HepG2 (cell line): ENCODE results near the gene ERV3-1. TPM values are rescaled to one million over a fixed set of nuclear protein-coding genes. Genes with fewer than 3 reads are reported as not detected.
A peak's percentile ranks its signal among the peaks of the same experiment; 100 is the strongest.

ENCODE experiments used
- CBX2 ChIP-seq, 2 experiments: fragments of 200-600 bp in 1 of 2; sonication (generic); formaldehyde crosslinking in 1 of 2; IDR thresholded peaks; 2 replicates each; pipeline versions ENCODE4 v1.7.0 to v1.8.1; 2018 to 2022; ENCODE audit warnings: low read depth in 2 of 2, low read length in 1 of 2, mild to moderate bottlenecking in 1 of 2, missing genetic modification reagents in 1 of 2
- GLMP ChIP-seq: sonication (generic); formaldehyde crosslinking; IDR thresholded peaks from 2 replicates; pipeline ENCODE4 v1.9.0; 2021; ENCODE audit warnings: missing genetic modification reagents, mild to moderate bottlenecking, borderline replicate concordance
- IKZF5 ChIP-seq: IDR thresholded peaks from 2 replicates; pipeline ENCODE4 v1.6.1; 2018; ENCODE audit warnings: missing genetic modification reagents, mild to moderate bottlenecking, missing compliant biosample characterization
- KDM1A ChIP-seq: IDR thresholded peaks from 2 replicates; pipeline ENCODE4 v1.6.1; 2016; ENCODE audit warnings: missing compliant biosample characterization
- MAF1 ChIP-seq: sonication (generic); formaldehyde crosslinking; IDR thresholded peaks from 2 replicates; pipeline ENCODE4 v1.5.0; 2020; ENCODE audit warnings: missing genetic modification reagents, borderline replicate concordance
- MAFK ChIP-seq, 2 experiments: IDR thresholded peaks in 1 of 2; conservative IDR thresholded peaks in 1 of 2; 2 replicates each; pipeline ENCODE4 v1.6.1; 2011; ENCODE audit warnings: improper control_type of control experiment in 2 of 2, low read length in 2 of 2
- NCOA2 ChIP-seq: sonication (generic); formaldehyde crosslinking; IDR thresholded peaks from 2 replicates; pipeline ENCODE4 v1.8.0; 2022; ENCODE audit warnings: inconsistent platforms
- NFIC ChIP-seq: IDR thresholded peaks from 2 replicates; pipeline ENCODE4 v1.6.1; 2012; ENCODE audit warnings: mild to moderate bottlenecking, low read length, inconsistent platforms
- NR2F1 ChIP-seq, 2 experiments: fragments of 450-650 bp in 1 of 2; formaldehyde crosslinking in 1 of 2; IDR thresholded peaks; 2 replicates each; pipeline versions ENCODE4 v1.5.0 to v1.6.1; 2016 to 2020; ENCODE audit warnings: mild to moderate bottlenecking in 1 of 2, missing compliant biosample characterization in 1 of 2, missing genetic modification reagents in 1 of 2, moderate library complexity in 1 of 2
- PLRG1 ChIP-seq: fragments of 450-650 bp; conservative IDR thresholded peaks from 2 replicates; pipeline ENCODE4 v1.6.1; 2016
- TIGD3 ChIP-seq: sonication (generic); formaldehyde crosslinking; IDR thresholded peaks from 2 replicates; pipeline ENCODE4 v1.5.1; 2020; ENCODE audit warnings: mild to moderate bottlenecking, missing genetic modification reagents, borderline replicate concordance
- YEATS2 ChIP-seq: sonication (generic); formaldehyde crosslinking; IDR thresholded peaks from 2 replicates; pipeline ENCODE4 v1.4.0; 2020; ENCODE audit warnings: missing genetic modification reagents, borderline replicate concordance
- YEATS4 ChIP-seq: sonication (generic); formaldehyde crosslinking; IDR thresholded peaks from 2 replicates; pipeline ENCODE4 v1.4.0; 2020; ENCODE audit warnings: missing genetic modification reagents, borderline replicate concordance
- ZBTB7B ChIP-seq: sonication (generic); formaldehyde crosslinking; IDR thresholded peaks from 2 replicates; pipeline ENCODE4 v1.4.0; 2020; ENCODE audit warnings: missing genetic modification reagents
- ZFP36L2 ChIP-seq: sonication (generic); formaldehyde crosslinking; IDR thresholded peaks from 2 replicates; pipeline ENCODE4 v1.4.0; 2020; ENCODE audit warnings: missing genetic modification reagents
- ZNF441 ChIP-seq: sonication (generic); formaldehyde crosslinking; IDR thresholded peaks from 2 replicates; pipeline ENCODE4 v1.7.0; 2021; ENCODE audit warnings: missing genetic modification reagents, borderline replicate concordance
- ZNF576 ChIP-seq: sonication (generic); formaldehyde crosslinking; IDR thresholded peaks from 2 replicates; pipeline ENCODE4 v1.4.0; 2020; ENCODE audit warnings: mild to moderate bottlenecking, missing genetic modification reagents
- ZNF605 ChIP-seq: sonication (generic); formaldehyde crosslinking; IDR thresholded peaks from 2 replicates; pipeline ENCODE4 v1.8.0; 2022; ENCODE audit warnings: mild to moderate bottlenecking, missing genetic modification reagents
- ZNF639 ChIP-seq: conservative IDR thresholded peaks from 2 replicates; pipeline ENCODE4 v1.6.1; 2018; ENCODE audit warnings: missing genetic modification reagents
- ZNF879 ChIP-seq: sonication (generic); formaldehyde crosslinking; IDR thresholded peaks from 2 replicates; pipeline ENCODE4 v1.8.1; 2023; ENCODE audit warnings: missing genetic modification reagents
- polyA plus RNA-seq, 8 experiments: library from polyadenylated mRNA; depleted of rRNA in 3 of 8; stranded (reverse) in 7 of 8; unstranded in 1 of 8; fragments of >200 nt; fragmentation: Illumina TruSeq in 4 of 8; extraction: Trizol in 4 of 8; gene quantifications; 2 replicates each; pipeline versions ENCODE4 v1.2.1 to v1.2.3, GENCODE V29; 2011 to 2016; ENCODE audit warnings: low read depth in 4 of 8, missing spikeins in 1 of 8, mixed read lengths in 1 of 8; ENCODE audit not compliant: insufficient read depth in 1 of 8
- total RNA-seq, 5 experiments: library from RNA; depleted of rRNA; stranded (reverse); fragments of >200 nt; fragmentation: Illumina TruSeq; extraction: Trizol; gene quantifications; 2 replicates each; pipeline ENCODE4 v1.2.3, GENCODE V29; 2016; ENCODE audit warnings: low read depth in 1 of 5

Gene ERV3-1
- total and polyA plus RNA-seq, 2 of the 13 experiments (the other 11 are each of a cell fraction or from before 2014, with no cell fraction given): 20.4 to 86.3 TPM

GRCh38 chr7:64999165-65000004, 7.1 kb downstream of the ERV3-1 start (continued):
- peak; percentile 11 to 27; a peak in 1 of 4 replicates for TF ChIP-seq NR2F1 (CRISPR knock-in tag; IDR thresholded peaks at IDR 0.05)
- peak; percentile 63 for TF ChIP-seq IKZF5 (CRISPR knock-in tag)
- TF ChIP-seq PLRG1: no peak
- no peak for TF ChIP-seq ZNF441 (CRISPR knock-in tag)
- no peak for TF ChIP-seq ZNF639 (CRISPR knock-in tag)
- TF ChIP-seq ZNF576 (CRISPR knock-in tag): no peak
- TF ChIP-seq NCOA2 (CRISPR knock-in tag): peak; percentile 100
- TF ChIP-seq NFIC: peak; percentile 97
- TF ChIP-seq ZFP36L2 (CRISPR knock-in tag): no peak
- TF ChIP-seq MAFK (conservative IDR thresholded peaks at IDR 0.05 in 1 of 2, IDR thresholded peaks at IDR 0.05 in 1 of 2; ENCODE audit: low read length in 2 of 2): peak in 1 of 2 experiments; percentile 16; a peak in 1 of 4 replicates
- TF ChIP-seq YEATS2 (CRISPR knock-in tag): peak; percentile 42; the same call in 1 of the 2 replicates
- TF ChIP-seq TIGD3 (CRISPR knock-in tag): no peak
- TF ChIP-seq YEATS4 (CRISPR knock-in tag): peak; percentile 68; the same call in 1 of the 2 replicates
- TF ChIP-seq ZBTB7B: peak; percentile 85; the same call in 1 of the 2 replicates
- TF ChIP-seq CBX2 (IDR thresholded peaks at IDR 0.05; ENCODE audit: low read depth, low read length): no peak
- no peak for TF ChIP-seq CBX2 (CRISPR knock-in tag; IDR thresholded peaks at IDR 0.05; ENCODE audit: low read depth)
- no peak for TF ChIP-seq GLMP
- no peak for TF ChIP-seq KDM1A (CRISPR knock-in tag)
- no peak for TF ChIP-seq MAF1 (CRISPR knock-in tag)
- TF ChIP-seq ZNF879: no peak
- peak; percentile 87; the same call in 1 of the 2 replicates for TF ChIP-seq ZNF605 (CRISPR knock-in tag)
